HG02623 (cell line): ENCODE results near the gene RYR3.

Source experiments
- ATAC-seq: cut with Tn5 transposase; IDR thresholded peaks from one replicate; pipeline ENCODE4 v1.9.1; 2021; ENCODE audit warnings: moderate library complexity; ENCODE audit not compliant: unreplicated experiment

The RYR3 gene

GRCh38 chr15:33500432-33501195 lies 189.8 kb downstream of the RYR3 start:
- ATAC-seq, result no peak

DNA sequence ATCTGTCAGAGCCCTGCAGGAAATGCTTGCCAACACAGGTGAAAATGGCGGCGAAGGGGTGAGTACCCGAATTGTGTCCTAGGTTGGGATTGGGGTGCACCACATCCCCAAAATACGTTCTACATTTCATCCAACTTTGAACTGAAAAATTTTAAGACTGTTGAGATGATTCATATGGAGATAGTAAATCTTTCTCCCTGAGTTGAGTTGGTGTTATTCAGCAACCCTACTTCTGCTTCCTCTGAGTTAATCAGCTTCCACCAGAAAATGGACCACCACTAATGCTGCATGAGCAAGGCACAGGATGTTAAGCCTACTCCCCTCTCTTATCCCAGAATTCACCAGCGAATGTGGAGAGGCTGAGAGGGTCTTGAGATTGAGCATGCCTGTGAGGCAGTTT lies 192.9 kb downstream of the RYR3 start:
- ATAC-seq, result no peak

DNA sequence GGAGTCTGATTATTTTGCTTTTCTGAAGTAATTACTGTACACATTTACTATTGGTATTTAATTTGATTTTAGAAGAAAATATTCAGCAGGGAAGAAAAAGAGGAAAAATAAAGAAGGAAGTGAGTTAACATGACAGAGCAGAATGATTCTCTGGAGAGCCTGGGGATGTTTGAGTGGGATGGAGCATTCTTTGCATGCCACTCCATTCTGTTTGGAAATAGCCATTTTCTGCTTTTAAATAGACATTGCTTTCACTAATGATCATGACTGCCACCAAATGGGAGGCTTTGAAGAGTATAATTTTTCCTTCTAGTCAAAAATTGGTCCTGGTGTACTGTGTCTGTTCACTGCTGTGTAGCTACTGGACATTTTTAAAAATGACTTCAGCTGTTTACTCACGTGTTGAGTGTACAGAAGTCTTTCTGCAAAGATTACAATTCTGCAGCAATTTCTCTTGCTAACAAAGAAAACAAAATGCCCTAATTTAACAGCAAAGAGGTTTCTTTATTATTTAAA lies 196.1 kb downstream of the RYR3 start:
- no peak for ATAC-seq

GRCh38 chr15:33508703-33509102 lies 197.9 kb downstream of the RYR3 start:
- no peak for ATAC-seq

GRCh38 chr15:33515121-33515520 lies 204.4 kb downstream of the RYR3 start:
- no peak for ATAC-seq

- no peak for ATAC-seq
Observed at GRCh38 chr15:33516563-33516962, 205.8 kb downstream of the RYR3 start.

GRCh38 chr15:33517944-33518343 lies 207.2 kb downstream of the RYR3 start:
- no peak for ATAC-seq

- no peak for ATAC-seq
Observed at GRCh38 chr15:33518421-33518820, 207.7 kb downstream of the RYR3 start.

- ATAC-seq, result no peak
Observed at GRCh38 chr15:33524274-33524673, 213.5 kb downstream of the RYR3 start.

- ATAC-seq, result no peak
Observed at GRCh38 chr15:33526532-33526931, 215.8 kb downstream of the RYR3 start.

DNA sequence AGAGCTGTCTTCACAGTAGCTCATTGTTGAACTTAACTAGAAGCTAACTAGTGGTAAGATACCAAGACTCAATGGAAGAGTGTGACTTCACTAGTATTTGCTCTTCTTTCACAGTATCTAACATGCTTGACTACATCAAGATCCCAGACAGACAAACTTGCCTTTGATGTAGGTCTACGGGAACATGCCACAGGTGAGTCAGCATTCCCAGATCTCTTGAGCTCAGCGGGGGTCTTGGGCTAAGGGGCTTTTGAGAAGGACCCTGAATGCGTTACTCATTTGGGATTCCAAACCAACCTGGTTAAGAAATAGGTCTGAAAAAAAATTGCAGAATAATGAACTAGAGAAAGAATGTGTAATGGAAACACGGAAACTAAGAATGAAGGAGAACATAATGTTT lies 222.4 kb downstream of the RYR3 start:
- no peak for ATAC-seq

DNA sequence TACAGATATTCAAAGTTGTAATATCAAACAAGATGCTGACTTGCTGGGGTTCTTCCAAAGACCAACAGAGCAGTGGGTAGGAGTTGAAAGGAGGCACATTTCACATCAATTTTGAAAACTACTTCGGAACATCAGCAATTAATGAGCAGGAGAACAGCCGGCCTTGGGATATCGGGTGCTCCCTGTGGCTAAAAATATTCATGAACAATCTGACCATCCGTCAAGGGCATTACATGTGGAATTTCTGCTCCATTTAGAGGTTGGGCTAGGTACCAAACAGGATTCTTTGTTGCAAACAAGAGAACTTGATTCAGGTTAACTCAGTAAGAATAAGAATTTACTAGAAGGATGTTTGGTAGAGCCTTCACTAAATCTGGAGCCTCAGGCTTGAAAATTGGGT lies 223.9 kb downstream of the RYR3 start:
- ATAC-seq, result no peak

GRCh38 chr15:33535135-33535534 lies 224.4 kb downstream of the RYR3 start:
- ATAC-seq, result no peak

GRCh38 chr15:33539825-33540573 lies 229.2 kb downstream of the RYR3 start:
- no peak for ATAC-seq

GRCh38 chr15:33543957-33544356 lies 233.2 kb downstream of the RYR3 start:
- no peak for ATAC-seq

DNA sequence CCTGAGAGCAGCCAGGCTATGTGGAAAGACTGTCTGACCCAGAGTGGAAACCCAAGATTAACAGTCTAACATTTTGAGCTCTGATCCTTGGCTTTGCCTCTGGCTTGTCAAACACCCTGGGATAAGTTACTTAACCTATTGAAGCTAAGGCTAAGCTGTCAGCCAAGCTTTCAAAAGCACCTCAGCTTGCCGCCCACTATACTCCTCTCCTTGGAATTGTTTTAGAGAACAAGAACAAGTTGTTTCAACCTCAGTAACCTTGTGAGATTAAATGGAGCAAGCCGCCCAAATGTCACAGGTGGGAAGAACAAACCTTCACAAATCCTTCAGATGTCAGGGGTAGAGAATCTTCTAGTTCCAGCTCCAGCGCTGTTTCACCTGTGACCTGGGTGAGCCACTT lies 235.1 kb downstream of the RYR3 start:
- ATAC-seq, result no peak

DNA sequence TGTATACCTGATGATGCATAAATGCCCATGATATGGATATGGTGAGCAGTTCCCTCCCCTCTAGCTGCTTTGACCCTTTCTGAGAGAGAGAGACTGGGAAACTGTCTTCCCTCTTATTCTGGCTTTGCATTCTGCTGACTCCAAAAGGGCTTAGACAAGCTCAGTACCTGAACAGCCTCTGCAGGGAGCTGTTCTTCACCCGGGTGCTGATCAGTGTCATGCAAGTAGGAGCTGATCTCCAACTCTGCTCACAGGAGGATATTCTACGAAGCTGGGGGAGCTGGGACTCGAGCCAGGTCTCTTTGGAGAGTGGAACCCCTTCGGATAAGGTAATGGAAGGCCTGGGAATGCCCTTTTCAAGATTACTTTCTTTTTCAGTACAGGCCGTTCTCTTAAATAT lies 237.1 kb downstream of the RYR3 start:
- no peak for ATAC-seq

DNA sequence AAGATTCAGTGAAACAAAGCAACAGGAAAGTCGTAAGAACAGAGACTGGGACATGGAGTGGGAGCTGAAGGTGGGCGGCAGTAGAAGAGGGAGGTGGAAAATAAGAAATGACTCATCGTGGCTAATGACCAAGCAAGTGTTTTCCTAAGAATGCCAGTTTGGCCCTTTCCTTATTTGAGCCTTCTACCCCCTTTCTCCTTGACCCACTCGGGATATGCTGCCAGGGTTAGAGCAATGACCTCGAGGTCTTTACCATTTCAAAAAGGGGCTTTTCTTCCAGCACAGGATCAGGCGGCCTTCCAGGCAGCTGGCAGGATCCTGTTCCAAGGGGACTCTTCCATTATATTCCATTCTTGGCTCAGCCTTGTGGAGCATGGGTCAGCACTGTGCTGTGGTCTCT lies 241.1 kb downstream of the RYR3 start:
- ATAC-seq, result no peak

DNA sequence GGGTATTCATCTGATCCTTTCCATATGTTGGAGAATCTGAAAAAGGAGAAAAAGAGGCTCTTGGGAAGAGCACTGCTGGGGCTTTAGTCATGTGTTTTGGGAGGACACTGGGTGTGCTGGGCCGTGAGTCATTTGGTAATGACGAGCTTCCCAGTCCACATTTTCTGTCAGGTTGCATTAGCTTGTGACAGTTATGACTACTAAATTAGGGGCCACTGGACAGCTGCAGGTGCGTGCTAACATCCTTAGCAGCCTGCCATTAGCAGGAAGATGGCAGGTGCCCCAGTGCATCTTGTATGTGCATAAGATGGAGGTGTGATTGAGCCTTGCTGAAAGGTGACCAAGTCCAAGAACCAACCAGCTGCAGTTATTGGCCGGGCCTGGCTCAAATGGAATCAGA lies 242.4 kb downstream of the RYR3 start:
- no peak for ATAC-seq

DNA sequence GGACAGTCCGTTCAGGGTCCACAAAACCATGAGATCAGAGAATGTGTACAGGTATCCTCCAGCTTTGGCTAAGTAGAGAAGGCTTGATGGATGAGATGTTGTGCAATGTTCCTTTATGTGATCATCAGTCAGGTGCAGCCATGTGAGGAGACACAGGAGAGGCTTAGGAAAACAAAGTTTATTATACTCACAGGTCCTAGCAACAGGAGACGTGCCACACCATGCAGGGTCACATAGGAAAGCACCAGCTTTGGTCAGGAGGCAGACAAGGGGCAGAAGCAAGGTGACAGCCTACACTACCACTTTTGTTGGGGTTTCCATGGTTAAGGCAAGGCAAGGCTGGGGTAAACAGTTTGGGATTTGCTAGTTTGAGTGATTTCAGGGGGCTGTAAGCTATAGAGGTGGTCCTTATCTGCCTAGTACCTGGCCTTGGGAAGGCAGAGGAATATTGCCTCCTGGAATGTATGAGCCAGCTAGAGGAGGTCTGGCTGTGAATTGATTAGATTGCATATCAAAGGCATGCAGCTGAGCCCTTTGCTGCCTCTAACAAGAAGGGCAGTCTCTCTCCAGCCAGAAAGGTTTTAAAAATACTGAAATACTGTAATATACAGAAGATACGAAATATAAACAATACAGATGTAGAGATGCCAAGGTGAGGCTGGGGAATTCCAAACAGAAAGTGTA lies 248.6 kb downstream of the RYR3 start:
- ATAC-seq, result no peak

GRCh38 chr15:33561407-33561806 lies 250.6 kb downstream of the RYR3 start:
- ATAC-seq, result no peak

DNA sequence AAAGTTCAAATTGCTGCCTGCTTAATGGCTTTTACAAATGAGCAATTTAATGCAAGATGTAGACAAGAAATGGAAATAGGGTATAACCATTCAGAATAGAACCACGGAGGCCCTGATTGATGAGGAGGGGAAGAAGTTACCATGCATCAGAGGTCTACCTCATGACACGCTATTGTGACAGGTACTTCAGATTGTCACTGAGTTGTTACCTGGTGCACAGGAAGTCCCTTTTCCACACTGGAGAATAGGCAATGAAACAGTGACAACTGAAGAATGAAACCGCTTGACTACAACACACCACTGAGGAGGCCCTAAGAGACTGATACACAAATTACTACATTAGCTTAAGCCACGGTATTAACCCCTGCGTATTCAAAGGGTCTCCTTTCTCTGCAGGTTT lies 251.2 kb downstream of the RYR3 start:
- ATAC-seq, result no peak
